SK-N-SH (cell line): ENCODE measurements around the gene CABP4. TPM values are rescaled to one million over a fixed set of nuclear protein-coding genes. Genes with fewer than 3 reads are reported as not detected.

Experiments
- CTCF ChIA-PET: fragments of 300-600, 350-600 bp; formaldehyde crosslinking; extraction: SDS; loops from one replicate; lab custom pipeline; 2021; lab: Yijun Ruan, JAX
- POLR2A ChIA-PET: fragments of 350-600 bp; sonication (Branson Sonifier 250); formaldehyde crosslinking; extraction: SDS; loops from one replicate; lab custom pipeline; 2020; ENCODE audit warnings: antibody characterized with exemption, inconsistent platforms; lab: Yijun Ruan, JAX
- DNase-seq: peaks from one replicate; pipeline ENCODE4 v3.0.0; 2012
- H2AFZ ChIP-seq: fragments of 200-600 bp; sonication (generic); 2 replicates; pipeline ENCODE4 v1.8.1; 2016; ENCODE audit warnings: antibody characterized with exemption, mild to moderate bottlenecking, low read depth
- H3F3A ChIP-seq: fragments of 200-600 bp; sonication (generic); replicated peaks from 2 replicates; pipeline ENCODE3; 2016; ENCODE audit warnings: antibody characterized with exemption, mild to moderate bottlenecking; ENCODE audit not compliant: insufficient read depth
- H3K27ac ChIP-seq, 2 experiments: fragments of 200-500 bp in 1 of 2; fragments of 200-600 bp in 1 of 2; sonication (Bioruptor generic) in 1 of 2; sonication (generic), shearing (Covaris generic) in 1 of 2; 2 replicates each; pipeline versions ENCODE4 v1.5.1 to v1.6.1; 2014 to 2016; ENCODE audit warnings: low read depth in 2 of 2, inconsistent platforms in 1 of 2, low read length in 1 of 2, mild to moderate bottlenecking in 1 of 2, mixed read lengths in 1 of 2
- H3K27me3 ChIP-seq: fragments of 200-600 bp; sonication (generic), shearing (Covaris generic); 2 replicates; pipeline ENCODE4 v1.6.1; 2016; ENCODE audit warnings: mixed run types; ENCODE audit not compliant: insufficient read depth
- H3K36me3 ChIP-seq, 2 experiments: fragments of 200-500 bp in 1 of 2; fragments of 200-600 bp in 1 of 2; sonication (Bioruptor generic) in 1 of 2; sonication (generic) in 1 of 2; replicated peaks in 1 of 2; 2 replicates each; pipeline versions ENCODE3 to v1.5.1; 2014 to 2016; ENCODE audit warnings: low read length in 1 of 2, mild to moderate bottlenecking in 1 of 2; ENCODE audit not compliant: insufficient read depth in 2 of 2, control insufficient read depth in 1 of 2
- H3K4me1 ChIP-seq, 2 experiments: fragments of 200-500 bp in 1 of 2; fragments of 200-600 bp in 1 of 2; sonication (Bioruptor generic) in 1 of 2; sonication (generic), shearing (Covaris generic) in 1 of 2; 2 replicates each; pipeline versions ENCODE4 v1.5.1 to v1.6.1; 2014 to 2016; ENCODE audit warnings: low read depth in 1 of 2, low read length in 1 of 2, mixed run types in 1 of 2; ENCODE audit not compliant: insufficient read depth in 2 of 2, control insufficient read depth in 1 of 2
- H3K4me2 ChIP-seq: fragments of 200-600 bp; sonication (generic), shearing (Covaris generic); 2 replicates; pipeline ENCODE4 v1.6.1; 2017; ENCODE audit warnings: mixed run types
- H3K4me3 ChIP-seq, 2 experiments: fragments of 200-500 bp in 1 of 2; fragments of 200-600 bp in 1 of 2; sonication (Bioruptor generic) in 1 of 2; sonication (generic), shearing (Covaris generic) in 1 of 2; 2 replicates each; pipeline versions ENCODE4 v1.5.1 to v1.8.1; 2014 to 2016; ENCODE audit warnings: low read depth in 2 of 2, inconsistent platforms in 1 of 2, low read length in 1 of 2, mild to moderate bottlenecking in 1 of 2, mixed read lengths in 1 of 2, moderate library complexity in 1 of 2
- H3K79me2 ChIP-seq: fragments of 200-600 bp; sonication (generic); 2 replicates; pipeline ENCODE4 v1.8.1; 2017; ENCODE audit warnings: mild to moderate bottlenecking; ENCODE audit not compliant: insufficient read depth
- H3K9ac ChIP-seq: fragments of 200-600 bp; sonication (generic); 2 replicates; pipeline ENCODE4 v1.6.1; 2017; ENCODE audit warnings: mixed run types
- H3K9me2 ChIP-seq: fragments of 200-600 bp; sonication (generic); 2 replicates; pipeline ENCODE4 v1.6.1; 2017; ENCODE audit warnings: mixed run types
- H3K9me3 ChIP-seq: fragments of 200-600 bp; sonication (generic); 2 replicates; pipeline ENCODE4 v1.6.1; 2017; ENCODE audit warnings: mixed run types, mild to moderate bottlenecking, moderate library complexity
- H4K20me1 ChIP-seq: fragments of 200-600 bp; sonication (generic); 2 replicates; pipeline ENCODE4 v1.6.1; 2017; ENCODE audit warnings: mild to moderate bottlenecking, mixed run types; ENCODE audit not compliant: insufficient read depth
- CHD2 ChIP-seq: fragments of 150-350 bp; IDR thresholded peaks from 2 replicates; pipeline ENCODE4 v1.6.1; 2018; ENCODE audit warnings: low read length; ENCODE audit not compliant: partially characterized antibody
- CTCF ChIP-seq: fragments of 200-600 bp; sonication (generic); IDR thresholded peaks from 2 replicates; pipeline ENCODE4 v1.6.1; 2017; ENCODE audit warnings: antibody characterized with exemption, mild to moderate bottlenecking, moderate library complexity
- ELF1 ChIP-seq: IDR thresholded peaks from 2 replicates; pipeline ENCODE4 v1.4.0; 2012
- EZH2phosphoT487 ChIP-seq: fragments of 200-600 bp; sonication (generic); IDR thresholded peaks from 2 replicates; pipeline ENCODE4 v1.6.1; 2017; ENCODE audit warnings: low read depth, mixed run types, mild to moderate bottlenecking, antibody characterized with exemption, moderate library complexity, borderline replicate concordance
- FOSL2 ChIP-seq: IDR thresholded peaks from 2 replicates; pipeline ENCODE4 v1.4.0; 2012; ENCODE audit warnings: low read depth, mild to moderate bottlenecking, moderate library complexity, borderline replicate concordance
- FOXJ3 ChIP-seq: sonication (generic); formaldehyde crosslinking; IDR thresholded peaks from 2 replicates; pipeline ENCODE4 v1.5.1; 2020; ENCODE audit warnings: mild to moderate bottlenecking, missing genetic modification reagents
- FOXM1 ChIP-seq: IDR thresholded peaks from 2 replicates; pipeline ENCODE4 v1.4.0; 2012; ENCODE audit warnings: low read depth, mild to moderate bottlenecking
- GABPA ChIP-seq: IDR thresholded peaks from 2 replicates; pipeline ENCODE4 v1.4.0; 2012; ENCODE audit warnings: low read depth, mild to moderate bottlenecking
- POLR2AphosphoS5 ChIP-seq: IDR thresholded peaks from 2 replicates; pipeline ENCODE4 v1.6.1; 2012; ENCODE audit warnings: low read depth, low read length
- RAD21 ChIP-seq: IDR thresholded peaks from 2 replicates; pipeline ENCODE4 v1.6.1; 2012; ENCODE audit warnings: mild to moderate bottlenecking, low read length
- RFX5 ChIP-seq: IDR thresholded peaks from 2 replicates; pipeline ENCODE4 v1.6.1; 2012; ENCODE audit warnings: mild to moderate bottlenecking, improper control_type of control experiment, low read length
- RXRA ChIP-seq: IDR thresholded peaks from 2 replicates; pipeline ENCODE4 v1.4.0; 2012; ENCODE audit warnings: low read depth, mild to moderate bottlenecking, borderline replicate concordance
- SMC3 ChIP-seq: IDR thresholded peaks from 2 replicates; pipeline ENCODE4 v1.6.1; 2012; ENCODE audit warnings: low read depth, low read length, improper control_type of control experiment
- TAF1 ChIP-seq: IDR thresholded peaks from 2 replicates; pipeline ENCODE4 v1.6.1; 2012; ENCODE audit warnings: low read depth, mild to moderate bottlenecking, low read length, moderate library complexity, borderline replicate concordance
- YY1 ChIP-seq: IDR thresholded peaks from 2 replicates; pipeline ENCODE4 v1.4.0; 2012; ENCODE audit warnings: low read depth, mild to moderate bottlenecking
- ZBTB33 ChIP-seq: IDR thresholded peaks from 2 replicates; pipeline ENCODE4 v1.4.0; 2012; ENCODE audit warnings: low read depth, borderline replicate concordance
- WGBS: methylation state at CpG from one replicate; pipeline ENCODE4 v1.1.6; 2017; ENCODE audit warnings: low lambda C conversion rate; 5-methylcytosine and 5-hydroxymethylcytosine counted together
- polyA plus RNA-seq, 3 experiments: library from polyadenylated mRNA; depleted of rRNA; stranded (reverse); fragments of >200 nt; gene quantifications; 2 replicates each; pipeline ENCODE4 v1.2.3, GENCODE V29; 2012
- TF ChIP-seq, protein P1 (sequence below): IDR thresholded peaks from 2 replicates; pipeline ENCODE4 v1.6.1; 2012; ENCODE audit warnings: mild to moderate bottlenecking, low read depth, low read length, moderate library complexity
- TF ChIP-seq, protein P2 (sequence below): IDR thresholded peaks from 2 replicates; pipeline ENCODE4 v1.4.0; 2012; ENCODE audit warnings: low read depth, borderline replicate concordance
- TF ChIP-seq, protein P3 (sequence below): fragments of 150-350 bp; IDR thresholded peaks from 2 replicates; pipeline ENCODE4 v1.6.1; 2016; ENCODE audit warnings: mild to moderate bottlenecking, low read depth, low read length

The CABP4 gene
- polyA plus RNA-seq, 1 of the 3 experiments (the other 2 are of a cell fraction): not detected

- TF ChIP-seq, protein P1, sequence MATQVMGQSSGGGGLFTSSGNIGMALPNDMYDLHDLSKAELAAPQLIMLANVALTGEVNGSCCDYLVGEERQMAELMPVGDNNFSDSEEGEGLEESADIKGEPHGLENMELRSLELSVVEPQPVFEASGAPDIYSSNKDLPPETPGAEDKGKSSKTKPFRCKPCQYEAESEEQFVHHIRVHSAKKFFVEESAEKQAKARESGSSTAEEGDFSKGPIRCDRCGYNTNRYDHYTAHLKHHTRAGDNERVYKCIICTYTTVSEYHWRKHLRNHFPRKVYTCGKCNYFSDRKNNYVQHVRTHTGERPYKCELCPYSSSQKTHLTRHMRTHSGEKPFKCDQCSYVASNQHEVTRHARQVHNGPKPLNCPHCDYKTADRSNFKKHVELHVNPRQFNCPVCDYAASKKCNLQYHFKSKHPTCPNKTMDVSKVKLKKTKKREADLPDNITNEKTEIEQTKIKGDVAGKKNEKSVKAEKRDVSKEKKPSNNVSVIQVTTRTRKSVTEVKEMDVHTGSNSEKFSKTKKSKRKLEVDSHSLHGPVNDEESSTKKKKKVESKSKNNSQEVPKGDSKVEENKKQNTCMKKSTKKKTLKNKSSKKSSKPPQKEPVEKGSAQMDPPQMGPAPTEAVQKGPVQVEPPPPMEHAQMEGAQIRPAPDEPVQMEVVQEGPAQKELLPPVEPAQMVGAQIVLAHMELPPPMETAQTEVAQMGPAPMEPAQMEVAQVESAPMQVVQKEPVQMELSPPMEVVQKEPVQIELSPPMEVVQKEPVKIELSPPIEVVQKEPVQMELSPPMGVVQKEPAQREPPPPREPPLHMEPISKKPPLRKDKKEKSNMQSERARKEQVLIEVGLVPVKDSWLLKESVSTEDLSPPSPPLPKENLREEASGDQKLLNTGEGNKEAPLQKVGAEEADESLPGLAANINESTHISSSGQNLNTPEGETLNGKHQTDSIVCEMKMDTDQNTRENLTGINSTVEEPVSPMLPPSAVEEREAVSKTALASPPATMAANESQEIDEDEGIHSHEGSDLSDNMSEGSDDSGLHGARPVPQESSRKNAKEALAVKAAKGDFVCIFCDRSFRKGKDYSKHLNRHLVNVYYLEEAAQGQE: no peak
Measured at GRCh38 chr11:67466962-67467771, 12.0 kb downstream of the CABP4 start (continued).

- Histone ChIP-seq H3K4me3 (peak overlapping the region; percentile 73 to 90), H3K79me2 (peaks cover 7% of the 10 kb centered on the region; the same call in 1 of the 2 replicates), H3K4me2 (peak overlapping the region; percentile 98), H3K9ac (peak overlapping the region; percentile 87), H3K9me2 (no peaks in the 10 kb centered on the region), H3K27me3 (no peaks in the 10 kb centered on the region), H3K4me1 (peaks cover 9 to 35% of the 10 kb centered on the region in 2 experiments; a peak in 2 of 4 replicates), H2AFZ (peak overlapping the region; percentile 63; the same call in 1 of the 2 replicates), H3K36me3 (no peaks in the 10 kb centered on the region), H3K27ac (peak overlapping the region; percentile 56 to 58; a peak in 2 of 4 replicates), H3K9me3 (no peaks in the 10 kb centered on the region), H4K20me1 (no peaks in the 10 kb centered on the region), H3F3A (peaks cover 10% of the 10 kb centered on the region)
- ChIA-PET POLR2A (interaction anchor here (0.6 to 2.9 kb wide), 5 partner anchors 18 to 243 kb away, joined by 3 to 13 read pairs (median 5); partner anchors contain the start of genes PPP1CA, RAD9A and RPS6KB2), CTCF (interaction anchor here (0.8 to 3.4 kb wide), 9 partner anchors 8 to 122 kb away, joined by 3 to 32 read pairs (median 4); partner anchors contain the start of gene PPP1CA)
- WGBS: 30% methylated on average over 4 of the region's 5 CpGs
- DNase-seq: peak; percentile 19
- TF ChIP-seq FOSL2 (no peak), YY1 (no peak), FOXM1 (no peak), EZH2phosphoT487 (no peak), RAD21 (no peak), TAF1 (no peak), ZBTB33 (no peak), CTCF (no peak), GABPA (no peak), RXRA (no peak), SMC3 (no peak), CHD2 (no peak), FOXJ3 (no peak), POLR2AphosphoS5 (no peak), ELF1 (no peak), RFX5 (no peak)
- TF ChIP-seq, protein P2, sequence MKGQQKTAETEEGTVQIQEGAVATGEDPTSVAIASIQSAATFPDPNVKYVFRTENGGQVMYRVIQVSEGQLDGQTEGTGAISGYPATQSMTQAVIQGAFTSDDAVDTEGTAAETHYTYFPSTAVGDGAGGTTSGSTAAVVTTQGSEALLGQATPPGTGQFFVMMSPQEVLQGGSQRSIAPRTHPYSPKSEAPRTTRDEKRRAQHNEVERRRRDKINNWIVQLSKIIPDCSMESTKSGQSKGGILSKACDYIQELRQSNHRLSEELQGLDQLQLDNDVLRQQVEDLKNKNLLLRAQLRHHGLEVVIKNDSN: no peak
- TF ChIP-seq, protein P3, sequence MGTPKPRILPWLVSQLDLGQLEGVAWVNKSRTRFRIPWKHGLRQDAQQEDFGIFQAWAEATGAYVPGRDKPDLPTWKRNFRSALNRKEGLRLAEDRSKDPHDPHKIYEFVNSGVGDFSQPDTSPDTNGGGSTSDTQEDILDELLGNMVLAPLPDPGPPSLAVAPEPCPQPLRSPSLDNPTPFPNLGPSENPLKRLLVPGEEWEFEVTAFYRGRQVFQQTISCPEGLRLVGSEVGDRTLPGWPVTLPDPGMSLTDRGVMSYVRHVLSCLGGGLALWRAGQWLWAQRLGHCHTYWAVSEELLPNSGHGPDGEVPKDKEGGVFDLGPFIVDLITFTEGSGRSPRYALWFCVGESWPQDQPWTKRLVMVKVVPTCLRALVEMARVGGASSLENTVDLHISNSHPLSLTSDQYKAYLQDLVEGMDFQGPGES: no peak
Measured at GRCh38 chr11:67468056-67468455, 12.9 kb downstream of the CABP4 start.
